ENCODE results near the gene PAF1.

DNA sequence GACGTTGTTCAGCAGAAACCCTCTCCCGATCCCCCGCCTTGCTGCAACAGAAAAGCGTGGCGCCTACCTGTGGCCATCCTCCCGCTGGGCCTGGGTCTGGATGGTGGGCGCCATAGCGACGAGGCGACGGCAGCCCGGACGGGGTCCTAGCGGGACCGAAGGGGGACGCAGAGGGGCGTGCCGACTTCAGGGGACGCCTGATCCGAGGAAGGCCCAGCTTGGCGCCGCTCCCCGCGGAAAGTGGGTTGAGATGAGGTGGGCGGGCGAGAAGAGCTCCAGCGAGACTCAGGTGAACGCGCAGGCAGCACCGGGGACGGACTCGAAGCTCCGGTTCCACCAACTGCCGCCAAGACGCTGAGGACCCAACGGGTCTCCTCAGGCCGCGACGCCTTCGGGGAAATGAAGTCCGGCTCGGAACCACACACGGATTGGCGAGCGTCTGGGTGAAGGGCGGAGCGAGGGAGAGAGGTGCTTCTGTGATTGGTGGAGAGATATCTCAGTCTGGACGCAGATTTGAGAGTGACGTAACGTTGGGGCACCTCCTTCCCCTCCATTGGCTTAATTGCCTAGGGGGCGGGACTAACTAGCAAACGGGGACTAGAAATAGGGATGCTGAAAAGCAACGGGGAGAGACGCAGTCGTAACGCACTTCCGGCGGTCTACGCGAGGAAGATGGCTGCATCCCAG is at the start of gene PAF1, which contains the start of gene MED29:
- TF ChIP-seq CTCF (IDR thresholded peaks at IDR 0.05) (peak in 2 of 6 experiments; percentile 6 to 10), POLR2A (IDR thresholded peaks at IDR 0.05) (peak; percentile 88 to 94)

Measured in Peyer's patch (tissue), 4 donors.